NCI-H2196 treated with DMSO at 0.1 percent for 48 hours (cell line): ENCODE measurements around the gene SFRP4.
"Not testable (repeated sequence)": the region's sequence is repeated elsewhere in the genome, so short reads cannot be mapped to it uniquely, and the experiment has no call there.

Experiments used
- DNase-seq: peaks from one replicate; lab custom pipeline; 2025; ENCODE audit not compliant: unreplicated experiment; lab: John Stamatoyannopoulos, UW

Gene SFRP4

DNA sequence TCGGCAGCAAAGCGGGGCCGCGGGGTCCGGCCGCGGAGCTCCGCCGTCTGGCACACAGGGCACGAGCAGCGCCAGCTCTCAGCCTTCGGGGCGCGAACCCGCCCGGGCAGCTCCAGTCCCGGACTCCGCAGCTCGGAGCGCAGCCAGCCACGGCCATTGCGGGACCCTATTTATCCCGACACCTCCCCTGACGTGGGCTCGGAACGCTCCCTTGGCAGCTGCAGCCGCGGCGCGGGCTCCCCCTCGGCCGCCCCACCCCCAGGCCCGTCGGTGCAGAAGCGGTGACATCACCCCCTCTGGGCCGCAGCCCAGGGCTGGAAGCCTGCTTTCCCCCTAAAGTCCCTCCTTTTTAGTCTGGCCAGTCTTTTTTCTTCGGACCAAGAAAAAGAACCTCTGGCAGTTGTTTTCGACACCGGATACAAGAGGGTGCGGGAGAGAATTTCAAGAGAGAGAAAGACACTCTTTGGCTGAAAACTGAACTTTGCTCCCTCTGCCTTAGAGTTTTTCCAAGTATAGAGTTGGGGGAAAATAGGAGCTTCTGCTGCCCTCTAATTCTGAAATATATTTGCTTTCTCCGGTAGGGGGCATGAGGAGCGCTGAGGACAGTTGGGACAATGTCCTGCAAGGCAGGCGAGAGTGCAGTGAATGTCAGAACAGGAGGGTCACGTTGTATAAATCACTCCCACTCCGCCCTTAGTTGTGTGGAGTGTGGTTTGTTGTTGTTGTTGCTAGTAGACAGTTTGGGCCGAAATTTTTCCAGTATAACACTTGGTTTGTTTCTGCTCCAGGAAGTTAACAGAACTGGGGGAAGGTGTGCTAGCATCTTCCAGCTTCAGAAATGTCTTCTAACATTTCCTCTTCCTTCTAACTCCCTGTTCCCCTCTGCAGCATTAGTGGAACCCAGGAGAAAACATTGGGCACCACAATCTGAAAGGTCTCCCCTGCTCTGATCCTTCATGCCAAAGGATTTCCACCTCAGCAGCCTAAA lies at the start of gene SFRP4:
TSS of gene SFRP4 (minus strand) at position 145 of the 988 bp plus-strand sequence. CDS start 280 bp downstream, outside the sequence.
- DNase-seq = no peak

DNA sequence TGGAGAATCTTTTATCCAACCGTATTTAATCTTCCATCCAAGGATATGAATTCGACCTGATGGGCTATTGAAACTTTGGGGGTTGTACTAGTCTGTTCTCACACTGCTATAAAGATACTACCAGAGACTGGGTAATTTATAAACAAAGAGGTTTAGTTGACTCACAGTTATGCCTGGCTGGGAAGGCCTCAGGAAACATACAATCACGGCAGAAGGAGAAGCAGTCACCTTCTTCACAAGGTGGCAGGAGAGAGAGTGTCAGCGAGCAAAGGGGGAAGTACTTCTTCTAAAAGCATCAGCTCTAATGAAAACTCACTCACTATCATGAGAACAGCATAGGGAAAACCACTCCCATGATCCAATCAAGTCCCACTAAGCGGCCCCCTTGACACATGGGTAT lies 47.6 kb upstream of the SFRP4 start:
- DNase-seq = no peak

DNA sequence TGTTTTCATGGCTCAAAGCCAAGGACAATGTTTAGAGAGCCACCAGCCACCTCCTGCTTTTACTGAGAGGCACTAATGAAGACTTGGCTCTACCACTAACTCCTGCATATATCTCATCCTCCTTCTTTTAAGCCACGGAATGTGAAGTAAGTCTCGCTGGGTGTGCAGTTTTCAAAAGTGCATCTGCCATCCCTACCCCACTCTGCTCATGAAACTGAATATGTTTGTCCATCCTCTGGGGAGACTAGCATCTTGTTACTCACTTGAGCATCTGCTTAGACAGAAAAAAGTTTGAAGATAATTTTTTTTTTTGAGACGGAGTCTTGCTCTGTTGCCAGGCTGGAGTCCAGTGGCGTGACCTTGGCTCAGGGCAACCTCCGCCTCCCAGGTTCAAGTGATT lies 44.6 kb upstream of the SFRP4 start:
- DNase-seq = no peak

DNA sequence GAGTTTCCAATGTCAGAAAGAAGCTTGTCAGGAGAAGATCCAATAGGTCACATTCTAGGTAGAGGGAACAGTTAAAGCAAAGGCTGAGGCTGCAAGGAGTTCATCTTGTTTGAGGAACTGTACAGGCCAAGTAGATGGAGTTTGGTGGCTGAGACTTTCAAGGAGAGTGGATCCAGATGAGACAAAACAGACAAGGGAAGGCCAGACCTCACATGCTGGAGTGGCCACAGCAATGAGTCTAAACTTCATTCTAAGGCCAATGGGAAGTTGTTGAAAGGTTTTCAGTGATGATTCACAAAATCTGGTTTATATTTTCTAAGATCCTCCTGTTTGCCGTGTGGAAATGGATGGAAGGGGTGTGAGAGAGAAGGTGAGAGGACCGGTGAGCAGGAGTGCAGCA lies 43.9 kb upstream of the SFRP4 start:
- DNase-seq = no peak

DNA sequence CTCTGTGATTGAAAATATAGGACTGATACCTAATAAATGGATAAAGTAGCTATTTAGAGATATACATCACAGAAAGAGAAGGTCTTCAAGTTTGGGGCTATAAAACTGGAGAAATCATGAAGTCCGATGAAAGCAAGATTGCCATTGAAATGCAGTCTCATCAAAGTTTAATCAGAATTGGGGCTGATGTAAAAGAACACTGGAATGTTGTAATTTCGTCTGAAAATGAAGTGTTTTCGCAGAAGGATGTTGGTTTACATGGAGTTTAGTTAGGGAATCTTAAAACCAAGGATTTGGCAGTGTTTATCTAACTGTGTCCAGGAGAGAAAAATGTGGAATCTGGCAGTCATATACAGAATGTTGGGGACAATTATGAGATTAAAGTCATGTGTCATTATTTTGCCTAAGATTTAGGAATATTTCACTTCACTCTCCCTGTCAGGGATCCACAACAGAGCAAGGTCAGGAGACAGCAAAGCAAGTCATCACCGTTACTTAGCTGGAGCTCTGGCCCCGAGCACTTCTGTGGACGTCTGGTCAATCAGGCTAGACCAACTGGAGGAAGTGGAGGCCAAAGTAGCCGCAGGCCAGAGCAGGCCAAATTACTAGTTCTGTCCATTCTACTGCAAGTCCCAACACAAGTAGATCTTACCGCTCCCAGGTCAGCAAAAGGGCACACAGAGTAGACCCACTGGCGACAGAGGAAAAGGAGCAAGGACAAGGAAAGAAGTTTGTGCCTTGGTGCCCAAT lies 40.8 kb upstream of the SFRP4 start:
- DNase-seq = no peak

DNA sequence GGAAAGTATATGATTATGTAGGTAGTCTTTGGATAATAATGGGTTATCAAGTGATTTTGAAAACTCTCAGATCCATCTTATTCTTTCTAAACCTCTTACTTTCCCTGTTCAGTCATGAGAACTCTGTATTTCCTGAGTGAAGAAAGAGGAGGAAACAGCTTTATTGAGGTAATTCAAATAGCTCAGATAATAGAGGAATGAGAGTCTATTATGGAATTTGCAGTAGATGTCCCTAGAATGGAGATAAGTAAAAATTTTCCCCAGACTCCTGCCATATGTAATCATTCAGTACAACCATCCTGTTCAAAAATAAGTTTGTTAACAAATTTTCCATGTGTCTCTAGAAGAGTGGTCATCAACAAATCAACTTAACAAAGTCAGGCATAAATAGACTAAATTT lies 40.2 kb upstream of the SFRP4 start:
- DNase-seq = no peak

DNA sequence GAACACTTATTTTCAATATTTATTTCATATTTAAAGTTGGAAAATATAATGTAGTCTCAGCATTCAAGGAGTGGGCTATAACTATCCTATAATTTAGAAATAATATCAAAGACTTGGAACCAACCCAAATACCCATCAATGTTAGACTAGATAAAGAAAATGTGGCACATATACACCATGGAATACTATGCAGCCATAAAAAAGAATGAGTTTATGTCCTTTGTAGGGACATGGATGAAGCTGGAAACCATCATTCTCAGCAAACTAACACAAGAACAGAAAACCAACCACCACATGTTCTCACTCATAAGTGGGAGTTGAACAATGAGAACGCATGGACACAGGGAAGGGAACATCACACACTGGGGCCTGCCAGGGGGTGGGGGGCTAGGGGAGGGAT lies 37.6 kb upstream of the SFRP4 start:
- DNase-seq = not testable (repeated sequence)

DNA sequence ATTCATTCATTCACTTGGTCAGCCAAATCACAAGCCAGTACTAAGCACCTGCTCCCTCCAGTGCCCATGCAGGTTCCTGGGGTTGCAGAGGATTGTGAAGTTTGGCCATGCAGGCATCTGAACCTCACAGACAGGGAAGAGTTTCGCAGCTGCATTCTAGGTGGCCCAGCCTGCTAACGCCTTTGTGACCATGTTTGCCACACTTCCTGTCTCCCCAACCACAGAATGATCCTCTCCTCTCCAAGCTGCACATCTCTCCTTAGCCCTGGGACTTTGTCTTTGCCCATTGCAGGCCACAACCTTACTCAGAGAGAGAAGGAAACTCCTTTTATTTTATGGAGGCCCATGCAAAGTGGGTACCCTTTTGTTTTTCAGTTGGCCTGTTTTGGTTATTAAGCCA lies 35.6 kb upstream of the SFRP4 start:
- no peak for DNase-seq

DNA sequence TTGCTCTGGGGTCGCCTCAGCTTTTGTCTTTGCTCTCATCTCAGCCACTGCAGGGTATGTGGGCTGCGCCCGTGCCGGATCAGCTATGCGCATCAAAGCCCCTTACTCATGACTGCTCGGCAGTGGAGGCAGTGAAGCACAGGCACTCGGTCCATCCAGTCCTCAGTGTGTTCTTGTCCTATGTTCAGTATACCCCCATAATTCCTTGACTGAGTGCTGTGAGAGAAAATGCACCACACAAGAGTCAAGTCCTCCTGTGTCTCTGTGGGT lies 31.3 kb upstream of the SFRP4 start:
- no peak for DNase-seq

DNA sequence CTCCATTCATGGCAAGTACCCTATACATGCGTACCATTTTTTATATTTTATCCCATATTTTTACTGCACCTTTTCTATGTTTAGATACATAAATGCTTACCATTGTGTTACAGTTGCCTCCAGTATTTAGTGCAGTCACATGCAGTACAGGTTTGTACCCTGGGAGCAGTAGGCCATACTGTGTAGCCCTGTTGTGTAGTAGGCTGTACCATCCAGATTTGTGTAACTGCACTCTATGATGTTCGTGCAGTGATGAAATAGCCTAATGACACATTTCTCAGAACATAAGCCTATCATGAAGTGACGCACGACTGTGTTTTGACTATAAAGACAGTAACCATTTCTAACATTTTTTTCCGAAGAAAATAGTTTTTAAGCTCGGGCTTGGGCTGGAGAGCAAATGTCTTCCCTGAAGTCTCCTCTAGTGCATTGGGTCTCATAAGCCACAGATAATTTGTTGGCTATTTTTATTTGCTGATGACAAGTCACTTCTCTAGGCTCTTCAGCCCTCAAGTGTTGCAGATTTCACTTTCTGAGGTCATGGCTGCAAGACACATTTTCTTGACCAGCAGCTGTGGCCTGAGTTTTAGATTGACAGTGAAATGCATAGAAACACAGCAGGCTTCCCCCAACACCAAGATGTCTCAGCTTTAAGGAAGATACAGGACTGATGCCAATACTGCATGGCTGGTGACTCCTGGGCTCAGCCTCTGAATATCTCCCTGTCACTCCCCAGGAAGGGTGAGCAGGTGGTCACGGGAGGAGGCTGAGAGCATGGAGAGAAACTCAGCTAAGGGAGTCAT lies 30.7 kb upstream of the SFRP4 start:
- DNase-seq = no peak

DNA sequence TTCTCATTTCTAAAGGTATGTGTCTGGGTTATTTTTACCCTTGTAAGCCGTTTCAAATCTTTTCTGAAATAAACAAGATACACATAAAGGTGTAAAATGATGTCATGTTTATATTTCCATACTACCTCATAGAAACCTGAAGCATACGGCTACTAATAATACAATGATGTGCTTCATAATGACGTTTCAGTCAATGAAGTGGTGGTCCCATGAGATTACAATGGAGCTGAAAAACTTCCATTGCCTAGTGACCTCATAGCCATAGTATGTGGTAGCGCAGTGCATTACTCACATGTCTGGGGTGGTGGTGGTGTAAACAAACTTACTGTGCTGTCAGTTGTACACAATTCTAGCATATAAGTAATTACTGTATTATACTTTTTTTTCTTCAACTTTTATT lies 28.7 kb upstream of the SFRP4 start:
- DNase-seq = no peak

DNA sequence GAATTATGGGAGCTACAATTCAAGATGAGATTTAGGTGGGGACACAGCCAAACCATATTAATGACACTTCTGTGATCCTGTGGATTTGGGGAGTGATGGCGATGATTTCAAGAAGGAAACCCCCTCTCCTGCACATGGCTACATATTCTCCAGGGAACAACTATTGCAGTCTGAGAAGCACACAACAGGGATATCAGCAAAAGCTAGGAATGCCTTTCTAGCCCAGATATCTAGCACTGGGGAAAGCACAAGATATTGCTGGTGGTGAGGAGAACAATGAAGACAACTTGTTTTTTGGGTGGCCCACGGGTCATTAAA lies 28.1 kb upstream of the SFRP4 start:
- DNase-seq = no peak

DNA sequence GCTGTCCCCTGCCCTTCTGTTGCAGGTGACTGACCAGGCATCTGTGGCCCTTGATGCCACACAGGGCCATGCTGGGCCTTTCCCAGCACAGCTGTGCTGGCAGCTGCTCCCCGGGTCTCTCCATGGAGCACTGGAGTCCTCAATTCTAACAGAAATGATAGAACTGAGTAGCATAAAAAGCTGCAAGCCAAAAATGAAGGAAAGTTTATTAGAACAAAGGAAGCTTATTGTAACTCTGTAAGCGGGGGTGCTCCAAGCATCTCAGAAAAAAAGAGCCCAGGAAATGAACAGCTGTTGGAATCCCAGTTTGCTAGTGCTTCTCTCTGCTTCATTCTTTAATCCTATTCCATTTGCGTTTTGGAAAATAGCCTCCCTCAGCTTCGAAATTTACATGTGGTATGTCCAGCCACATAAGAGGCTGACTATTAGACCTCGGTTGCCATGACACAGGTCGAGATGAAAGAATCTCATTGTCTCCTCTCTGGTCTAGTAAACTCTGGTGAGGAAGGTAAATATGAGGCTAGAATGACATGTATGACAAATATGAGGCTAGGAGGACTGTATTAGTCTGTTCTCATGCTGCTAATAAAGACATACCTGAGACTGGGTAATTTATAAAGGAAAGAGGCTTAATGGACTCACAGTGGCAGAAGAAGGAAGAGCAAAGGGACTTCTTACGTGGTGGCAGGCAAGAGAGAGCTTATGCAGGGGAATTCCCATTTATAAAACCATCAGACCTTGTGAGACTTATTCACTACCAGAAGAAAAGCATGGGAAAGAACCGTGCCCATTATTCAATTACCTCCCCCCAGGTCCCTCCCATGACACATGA lies 27.5 kb upstream of the SFRP4 start:
- DNase-seq = no peak

DNA sequence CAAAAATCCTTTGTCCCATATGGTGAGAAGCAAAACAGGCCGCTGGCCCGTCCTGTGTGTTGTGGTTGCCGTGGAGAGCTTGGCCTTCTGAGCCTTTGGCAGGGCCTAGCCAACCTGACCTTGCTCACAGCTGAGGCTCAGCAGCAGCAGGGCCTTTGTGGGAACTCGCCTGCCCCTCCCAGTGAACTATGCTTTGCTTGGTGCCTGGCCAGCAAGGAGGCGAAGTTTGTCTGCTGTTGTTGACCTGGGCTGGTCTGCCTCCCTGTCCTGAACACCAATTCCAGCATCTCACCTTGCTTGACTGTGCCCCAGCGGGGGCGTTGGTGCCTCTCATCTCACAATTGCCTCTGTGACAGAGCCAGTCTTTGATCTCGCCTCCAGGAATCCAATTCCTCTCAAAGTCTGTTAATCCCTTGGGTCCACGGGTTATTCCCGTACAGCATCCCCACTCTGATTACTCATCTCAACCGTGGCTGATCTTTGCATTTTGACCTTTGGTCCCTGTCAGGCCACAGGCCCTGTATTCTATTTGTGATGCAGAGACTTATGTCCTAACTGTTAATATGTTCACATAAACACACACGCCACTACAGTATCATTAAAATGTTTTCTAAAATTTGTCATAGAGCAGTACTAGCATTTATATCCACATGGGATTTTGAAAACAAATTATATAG lies 26.5 kb upstream of the SFRP4 start:
- DNase-seq = no peak

DNA sequence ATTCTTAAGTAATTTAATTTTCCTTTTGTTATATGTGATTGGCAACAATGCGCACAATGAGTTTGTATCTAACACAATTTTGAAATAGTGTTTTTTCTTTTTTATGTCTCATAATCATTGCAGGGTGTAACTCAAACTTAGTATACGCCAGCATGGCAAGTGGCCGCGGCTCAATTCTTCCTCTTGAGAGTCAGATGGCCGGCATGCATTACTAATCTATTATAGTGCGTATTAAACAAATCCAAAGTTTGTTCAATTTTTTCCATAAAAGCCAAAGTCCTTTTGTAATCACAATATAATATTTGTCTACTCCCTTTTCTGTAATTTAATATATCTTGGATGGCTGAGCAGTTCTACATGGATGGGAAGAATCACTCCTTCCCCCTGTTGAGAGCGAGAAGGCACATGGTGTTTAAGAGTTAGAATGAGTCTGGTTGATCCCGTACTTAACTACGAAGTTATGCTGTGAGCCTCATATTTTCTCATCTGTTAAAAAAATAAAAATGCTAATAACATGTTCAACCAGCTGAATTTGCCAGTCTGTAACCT lies 16.5 kb upstream of the SFRP4 start:
- DNase-seq = no peak

DNA sequence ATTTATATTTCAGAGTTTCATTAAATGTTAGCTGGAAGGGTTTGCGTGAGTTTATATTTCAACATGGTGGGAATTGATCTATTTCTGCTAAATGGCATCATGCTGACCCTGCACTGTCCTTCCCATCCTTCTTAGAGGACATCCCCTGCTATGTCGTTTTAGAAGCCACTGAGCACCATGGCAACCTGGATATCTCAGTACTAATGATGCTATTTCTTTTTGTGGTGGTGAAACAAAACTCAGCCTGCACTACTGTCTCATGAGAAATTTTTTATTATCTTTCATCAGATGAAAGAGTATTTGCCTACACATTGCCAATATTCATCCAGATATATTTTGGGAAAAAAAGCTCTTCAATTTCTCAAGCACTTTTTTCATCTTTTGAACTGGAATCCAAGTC lies 15.9 kb upstream of the SFRP4 start:
- DNase-seq = no peak

DNA sequence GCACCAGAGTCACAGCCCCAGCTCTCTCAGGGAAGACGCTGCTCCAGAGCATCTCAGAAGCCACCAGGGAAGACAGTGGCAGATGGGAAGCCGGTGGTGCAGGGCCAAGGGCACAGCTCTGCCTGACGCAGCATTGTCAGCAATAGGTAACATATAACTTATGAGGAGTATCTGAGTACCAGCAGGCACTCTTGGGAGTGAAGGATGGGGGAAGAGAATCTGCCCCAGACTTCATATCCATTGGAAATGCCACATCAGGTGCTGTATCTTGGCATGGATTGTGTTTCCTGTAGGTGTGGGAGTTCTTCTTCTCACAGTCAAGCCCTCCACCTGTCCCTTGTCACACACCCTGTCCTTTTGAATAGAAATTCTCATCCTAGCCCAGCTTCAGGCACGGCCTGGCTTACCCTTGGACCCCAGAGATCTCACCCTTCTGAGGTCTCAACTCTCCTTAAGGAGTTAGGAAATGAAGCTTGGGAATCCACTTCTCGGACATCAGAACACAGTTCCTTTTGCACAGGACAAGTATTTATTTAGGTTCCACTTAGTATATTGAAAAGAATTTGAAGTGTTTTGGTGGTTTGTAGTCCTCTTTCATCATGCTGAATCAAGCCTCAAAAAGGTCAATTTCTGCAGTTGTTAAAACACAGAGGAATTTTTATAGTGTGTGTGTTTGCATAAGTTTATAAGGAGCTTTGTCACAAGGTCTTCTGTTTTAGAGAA lies 13.8 kb upstream of the SFRP4 start:
- no peak for DNase-seq

DNA sequence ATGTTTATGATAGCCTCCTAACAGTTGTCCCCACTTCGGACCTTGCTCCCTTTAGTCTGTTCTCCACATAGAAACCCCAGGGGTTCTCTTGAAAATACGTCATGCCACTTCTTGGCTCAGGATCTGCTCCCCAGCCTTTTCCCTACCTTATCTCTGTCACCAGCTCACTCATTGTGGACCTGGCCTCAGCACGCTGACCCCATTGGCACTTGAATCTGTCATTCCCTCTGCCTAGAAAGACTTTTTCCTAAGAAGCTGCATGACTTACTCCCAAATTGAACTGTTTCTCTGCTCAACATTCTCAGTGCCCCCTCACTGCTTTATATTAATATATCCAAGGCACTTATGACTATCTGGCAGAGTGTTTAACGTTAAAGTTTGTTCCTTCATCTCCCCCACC lies 12.3 kb upstream of the SFRP4 start:
- no peak for DNase-seq

DNA sequence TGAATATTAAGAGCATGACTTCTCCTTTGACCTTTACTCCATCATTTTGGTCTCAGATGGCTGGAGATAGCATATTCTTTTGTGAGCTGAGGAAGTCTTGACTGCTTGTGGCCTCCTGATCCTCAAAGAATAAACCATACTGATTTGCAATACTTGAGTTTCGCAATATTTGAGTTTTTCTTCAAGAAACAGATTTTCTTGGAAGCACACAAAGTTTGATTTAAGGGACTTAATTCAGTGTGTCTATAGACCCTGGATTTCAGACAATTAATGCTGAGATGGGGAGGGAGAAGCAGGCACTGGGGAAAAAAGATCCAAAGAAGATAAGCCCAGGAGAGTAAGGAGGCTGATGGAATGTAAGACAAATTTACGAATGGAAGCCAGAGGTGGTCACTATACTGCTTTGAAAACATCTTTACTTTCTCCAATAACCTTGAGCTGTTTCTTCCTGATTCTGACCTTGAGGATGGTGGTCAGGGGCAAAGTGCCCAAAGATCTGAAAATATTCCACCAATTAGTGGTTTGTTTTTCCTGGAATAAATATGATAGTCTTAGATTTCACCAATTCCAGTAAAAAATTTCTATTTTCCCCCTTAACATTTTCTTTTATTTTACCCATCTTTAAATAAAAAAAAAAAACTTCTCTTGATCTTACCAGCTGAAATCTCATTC lies 11.3 kb upstream of the SFRP4 start:
- no peak for DNase-seq
